ENCODE measurements around the gene ZHX3. TPM values are rescaled to one million over a fixed set of nuclear protein-coding genes. Genes with fewer than 3 reads are reported as not detected.

Gene ZHX3
- total and polyA plus RNA-seq, 2 donors: 4.1 to 4.2 TPM

DNA sequence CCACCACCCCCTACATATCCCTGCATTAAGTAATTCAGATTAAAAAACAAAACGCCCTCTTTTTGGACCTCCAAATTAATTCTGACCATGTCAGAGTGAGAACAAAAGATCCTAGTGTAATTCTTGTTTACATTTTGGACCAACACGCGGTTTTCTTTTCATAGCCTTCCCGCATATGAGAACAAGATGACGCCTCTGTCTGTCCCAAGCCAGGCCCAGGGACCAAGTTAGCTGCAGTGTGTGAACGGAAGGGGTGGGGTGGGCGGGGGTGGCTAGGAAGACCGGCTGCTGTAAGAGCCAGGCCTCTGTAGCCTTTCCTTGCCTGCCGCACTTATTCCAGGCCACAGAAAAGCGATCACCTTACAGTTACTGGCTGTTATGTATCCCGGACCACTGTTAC lies 112.2 kb downstream of the ZHX3 start:
- no peak for DNase-seq (ENCODE audit: low read depth in 6 of 9, low spot score in 9 of 9)
- Histone ChIP-seq H3K27me3 (ENCODE audit: control insufficient read depth in 2 of 2, insufficient read depth in 1 of 2, low read length in 1 of 2) (no peaks in the 10 kb centered on the region), H3K4me1 (ENCODE audit: control insufficient read depth in 2 of 2, insufficient read depth in 2 of 2, low read length in 2 of 2) (no peaks in the 10 kb centered on the region), H3K9me3 (ENCODE audit: control insufficient read depth in 2 of 2, insufficient read depth in 1 of 2, low read length in 1 of 2) (no peaks in the 10 kb centered on the region), H3K36me3 (ENCODE audit: control insufficient read depth in 2 of 2, insufficient read depth in 2 of 2, low read length in 1 of 2) (peaks cover 7 to 14% of the 10 kb centered on the region in 2 donors), H3K27ac (ENCODE audit: low read depth in 1 of 2, low read length in 1 of 2) (no peak overlapping the region), H3K4me3 (ENCODE audit: low read length in 2 of 2) (no peak overlapping the region)
- WGBS: 98% methylated on average over 11 of the region's 11 CpGs

DNA sequence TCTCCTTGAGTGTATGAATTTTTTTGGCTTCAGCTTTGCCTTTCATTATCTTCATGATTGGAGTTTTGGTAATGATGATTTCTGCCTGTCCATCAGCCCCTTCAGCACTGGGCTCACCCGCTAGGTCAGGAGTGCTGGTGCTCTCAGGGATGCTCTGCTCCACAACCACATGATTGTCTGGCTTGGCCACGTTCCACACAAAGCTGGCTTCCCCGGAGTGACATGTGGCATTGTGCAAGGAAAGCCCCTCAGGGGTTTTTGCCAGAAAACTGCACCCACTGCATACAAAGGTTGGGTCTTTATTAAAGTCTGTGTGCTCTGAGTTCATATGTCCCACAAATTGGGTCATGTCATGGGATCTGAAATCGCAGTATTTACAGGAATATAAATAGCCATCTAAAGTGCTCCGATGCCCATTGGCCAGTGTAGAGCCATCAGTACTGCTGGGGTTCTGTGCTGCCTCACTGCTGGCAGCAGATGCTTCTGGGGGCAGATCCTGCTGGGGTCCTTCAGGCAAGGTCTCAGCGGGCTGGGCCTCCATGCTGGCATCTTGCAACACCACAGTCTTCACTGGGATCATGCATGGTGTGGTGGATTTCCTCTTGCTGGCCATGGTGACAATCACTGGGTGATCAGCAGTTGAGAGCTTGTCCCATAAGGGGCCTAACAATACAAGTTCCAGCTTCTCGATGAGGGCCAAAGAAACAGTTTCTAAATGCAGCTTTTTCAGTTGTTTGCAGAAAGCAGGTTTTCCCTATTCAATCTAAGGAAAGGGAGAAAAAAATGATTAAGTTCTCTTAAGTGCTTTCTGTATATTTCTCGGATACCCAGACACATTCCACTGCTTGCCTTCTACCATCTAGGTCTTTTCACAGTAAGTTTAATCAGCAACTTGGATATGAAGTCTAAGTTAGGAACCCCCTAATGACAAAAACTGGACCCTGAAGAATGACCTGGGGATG lies 112.9 kb downstream of the ZHX3 start:
- peaks cover 7 to 14% of the 10 kb centered on the region in 2 donors for H3K36me3 ChIP-seq (ENCODE audit: control insufficient read depth in 2 of 2, insufficient read depth in 2 of 2, low read length in 1 of 2)
- H3K27ac ChIP-seq (ENCODE audit: low read depth in 1 of 2, low read length in 1 of 2): no peak overlapping the region
- H3K9me3 ChIP-seq (ENCODE audit: control insufficient read depth in 2 of 2, insufficient read depth in 1 of 2, low read length in 1 of 2): no peaks in the 10 kb centered on the region
- H3K4me3 ChIP-seq (ENCODE audit: low read length in 2 of 2): no peak overlapping the region
- no peaks in the 10 kb centered on the region for H3K4me1 ChIP-seq (ENCODE audit: control insufficient read depth in 2 of 2, insufficient read depth in 2 of 2, low read length in 2 of 2)
- no peak for DNase-seq (ENCODE audit: low read depth in 6 of 9, low spot score in 9 of 9)
- 98% methylated on average over 8 of the region's 8 CpGs for WGBS
- H3K27me3 ChIP-seq (ENCODE audit: control insufficient read depth in 2 of 2, insufficient read depth in 1 of 2, low read length in 1 of 2): no peaks in the 10 kb centered on the region

- DNase-seq (ENCODE audit: low read depth in 6 of 9, low spot score in 9 of 9): no peak
- H3K27me3 ChIP-seq (ENCODE audit: control insufficient read depth in 2 of 2, insufficient read depth in 1 of 2, low read length in 1 of 2): no peaks in the 10 kb centered on the region
- H3K27ac ChIP-seq (ENCODE audit: low read depth in 1 of 2, low read length in 1 of 2): no peak overlapping the region
- no peak overlapping the region for H3K4me3 ChIP-seq (ENCODE audit: low read length in 2 of 2)
- H3K4me1 ChIP-seq (ENCODE audit: control insufficient read depth in 2 of 2, insufficient read depth in 2 of 2, low read length in 2 of 2): no peaks in the 10 kb centered on the region
- no peaks in the 10 kb centered on the region for H3K9me3 ChIP-seq (ENCODE audit: control insufficient read depth in 2 of 2, insufficient read depth in 1 of 2, low read length in 1 of 2)
- H3K36me3 ChIP-seq (ENCODE audit: control insufficient read depth in 2 of 2, insufficient read depth in 2 of 2, low read length in 1 of 2): peaks cover 7 to 14% of the 10 kb centered on the region in 2 donors
- WGBS: 98% methylated on average over 9 of the region's 9 CpGs
Measured at GRCh38 chr20:41203660-41204059, 113.9 kb downstream of the ZHX3 start.

GRCh38 chr20:41202426-41202825 lies 115.1 kb downstream of the ZHX3 start:
- H3K36me3 ChIP-seq (ENCODE audit: control insufficient read depth in 2 of 2, insufficient read depth in 2 of 2, low read length in 1 of 2): peaks cover 7 to 14% of the 10 kb centered on the region in 2 donors
- H3K4me1 ChIP-seq (ENCODE audit: control insufficient read depth in 2 of 2, insufficient read depth in 2 of 2, low read length in 2 of 2): no peaks in the 10 kb centered on the region
- no peak for DNase-seq (ENCODE audit: low read depth in 6 of 9, low spot score in 9 of 9)
- no peak overlapping the region for H3K4me3 ChIP-seq (ENCODE audit: low read length in 2 of 2)
- 97% methylated on average over 10 of the region's 10 CpGs for WGBS
- H3K27ac ChIP-seq (ENCODE audit: low read depth in 1 of 2, low read length in 1 of 2): no peak overlapping the region
- H3K9me3 ChIP-seq (ENCODE audit: control insufficient read depth in 2 of 2, insufficient read depth in 1 of 2, low read length in 1 of 2): no peaks in the 10 kb centered on the region
- H3K27me3 ChIP-seq (ENCODE audit: control insufficient read depth in 2 of 2, insufficient read depth in 1 of 2, low read length in 1 of 2): no peaks in the 10 kb centered on the region

DNA sequence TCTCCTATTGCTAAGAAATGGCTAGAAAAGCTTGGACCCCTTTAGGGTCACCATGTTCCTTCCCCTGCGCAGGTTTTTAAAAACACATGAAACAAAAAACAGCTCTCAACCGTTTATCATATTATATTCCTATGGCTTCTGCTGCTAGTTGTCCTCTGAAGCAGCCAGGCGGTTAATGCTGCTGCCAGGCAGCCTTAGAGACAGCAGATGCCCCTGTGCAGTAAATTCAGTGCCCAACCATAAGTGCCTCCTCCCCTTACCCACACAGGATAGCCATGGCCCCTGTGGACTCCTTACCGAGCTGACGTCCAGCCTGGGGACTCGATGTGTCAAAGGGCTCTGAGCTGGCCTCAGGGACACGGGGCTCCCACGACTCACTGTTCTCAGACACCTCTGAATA lies 115.8 kb downstream of the ZHX3 start:
- Histone ChIP-seq H3K4me3 (ENCODE audit: low read length in 2 of 2) (no peak overlapping the region), H3K9me3 (ENCODE audit: control insufficient read depth in 2 of 2, insufficient read depth in 1 of 2, low read length in 1 of 2) (no peaks in the 10 kb centered on the region), H3K27ac (ENCODE audit: low read depth in 1 of 2, low read length in 1 of 2) (no peak overlapping the region), H3K4me1 (ENCODE audit: control insufficient read depth in 2 of 2, insufficient read depth in 2 of 2, low read length in 2 of 2) (no peaks in the 10 kb centered on the region), H3K27me3 (ENCODE audit: control insufficient read depth in 2 of 2, insufficient read depth in 1 of 2, low read length in 1 of 2) (no peaks in the 10 kb centered on the region), H3K36me3 (ENCODE audit: control insufficient read depth in 2 of 2, insufficient read depth in 2 of 2, low read length in 1 of 2) (peaks cover 7 to 14% of the 10 kb centered on the region in 2 donors)
- 97% methylated on average over 8 of the region's 8 CpGs for WGBS
- DNase-seq (ENCODE audit: low read depth in 6 of 9, low spot score in 9 of 9): no peak

DNA sequence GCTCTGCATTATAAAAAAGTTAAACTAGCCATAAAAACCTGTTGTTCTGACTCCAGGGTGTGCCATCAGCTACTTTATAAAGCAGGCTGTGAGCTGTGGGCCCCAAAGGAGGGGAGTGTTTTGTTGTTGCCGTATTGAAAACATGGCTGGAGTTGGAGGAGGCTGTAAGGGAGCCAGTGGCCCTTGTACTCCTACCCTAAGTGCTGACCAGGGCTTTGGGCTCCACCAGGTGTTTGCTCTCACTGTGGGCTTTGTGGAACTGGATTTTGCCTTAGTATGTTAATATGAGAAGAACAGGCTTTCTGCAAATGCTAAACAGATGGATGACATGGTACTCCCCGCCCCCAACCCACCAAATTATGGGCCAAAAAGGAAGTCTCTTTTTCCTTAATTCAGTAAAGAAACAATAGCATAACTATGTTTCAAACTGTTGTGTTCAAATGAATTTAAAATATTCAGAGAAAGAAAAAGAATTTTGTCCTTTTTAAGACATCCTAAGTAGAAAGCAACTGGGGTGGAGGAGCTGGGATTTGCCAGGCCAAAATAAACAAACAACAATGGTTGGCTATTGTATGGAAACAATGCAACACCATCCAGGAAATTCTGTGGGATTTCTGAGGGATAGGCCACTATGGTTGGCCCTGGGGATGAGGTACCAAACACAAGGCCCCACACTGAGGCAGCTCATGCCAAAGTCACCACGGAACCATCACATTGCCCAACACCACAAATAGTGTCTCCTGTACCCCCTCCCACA lies 116.9 kb downstream of the ZHX3 start:
- DNase-seq (ENCODE audit: low read depth in 6 of 9, low spot score in 9 of 9): no peak
- H3K36me3 ChIP-seq (ENCODE audit: control insufficient read depth in 2 of 2, insufficient read depth in 2 of 2, low read length in 1 of 2): peaks cover 7 to 14% of the 10 kb centered on the region in 2 donors
- H3K27ac ChIP-seq (ENCODE audit: low read depth in 1 of 2, low read length in 1 of 2): no peak overlapping the region
- no peaks in the 10 kb centered on the region for H3K27me3 ChIP-seq (ENCODE audit: control insufficient read depth in 2 of 2, insufficient read depth in 1 of 2, low read length in 1 of 2)
- no peaks in the 10 kb centered on the region for H3K4me1 ChIP-seq (ENCODE audit: control insufficient read depth in 2 of 2, insufficient read depth in 2 of 2, low read length in 2 of 2)
- no peak overlapping the region for H3K4me3 ChIP-seq (ENCODE audit: low read length in 2 of 2)
- 97% methylated on average over 3 of the region's 3 CpGs for WGBS
- H3K9me3 ChIP-seq (ENCODE audit: control insufficient read depth in 2 of 2, insufficient read depth in 1 of 2, low read length in 1 of 2): no peaks in the 10 kb centered on the region

GRCh38 chr20:41198443-41198842 lies 119.1 kb downstream of the ZHX3 start:
- H3K9me3 ChIP-seq (ENCODE audit: control insufficient read depth in 2 of 2, insufficient read depth in 1 of 2, low read length in 1 of 2): no peaks in the 10 kb centered on the region
- no peak overlapping the region for H3K27ac ChIP-seq (ENCODE audit: low read depth in 1 of 2, low read length in 1 of 2)
- no peaks in the 10 kb centered on the region for H3K4me1 ChIP-seq (ENCODE audit: control insufficient read depth in 2 of 2, insufficient read depth in 2 of 2, low read length in 2 of 2)
- H3K4me3 ChIP-seq (ENCODE audit: low read length in 2 of 2): no peak overlapping the region
- H3K27me3 ChIP-seq (ENCODE audit: control insufficient read depth in 2 of 2, insufficient read depth in 1 of 2, low read length in 1 of 2): no peaks in the 10 kb centered on the region
- no peak for DNase-seq (ENCODE audit: low read depth in 6 of 9, low spot score in 9 of 9)
- H3K36me3 ChIP-seq (ENCODE audit: control insufficient read depth in 2 of 2, insufficient read depth in 2 of 2, low read length in 1 of 2): peaks cover 0 to 2% of the 10 kb centered on the region in 2 donors
- WGBS: over 99% methylated on average over 4 of the region's 4 CpGs

GRCh38 chr20:41196653-41197225 lies 120.8 kb downstream of the ZHX3 start:
- H3K36me3 ChIP-seq (ENCODE audit: control insufficient read depth in 2 of 2, insufficient read depth in 2 of 2, low read length in 1 of 2): peaks cover 0 to 4% of the 10 kb centered on the region in 2 donors
- no peak overlapping the region for H3K4me3 ChIP-seq (ENCODE audit: low read length in 2 of 2)
- WGBS: 100% methylated on average over 1 of the region's 1 CpG
- no peaks in the 10 kb centered on the region for H3K9me3 ChIP-seq (ENCODE audit: control insufficient read depth in 2 of 2, insufficient read depth in 1 of 2, low read length in 1 of 2)
- no peaks in the 10 kb centered on the region for H3K27me3 ChIP-seq (ENCODE audit: control insufficient read depth in 2 of 2, insufficient read depth in 1 of 2, low read length in 1 of 2)
- no peak overlapping the region for H3K27ac ChIP-seq (ENCODE audit: low read depth in 1 of 2, low read length in 1 of 2)
- H3K4me1 ChIP-seq (ENCODE audit: control insufficient read depth in 2 of 2, insufficient read depth in 2 of 2, low read length in 2 of 2): no peaks in the 10 kb centered on the region
- peak in 2 of 9 donors; percentile 14 to 32 for DNase-seq (ENCODE audit: low read depth in 6 of 9, low spot score in 9 of 9)

DNA sequence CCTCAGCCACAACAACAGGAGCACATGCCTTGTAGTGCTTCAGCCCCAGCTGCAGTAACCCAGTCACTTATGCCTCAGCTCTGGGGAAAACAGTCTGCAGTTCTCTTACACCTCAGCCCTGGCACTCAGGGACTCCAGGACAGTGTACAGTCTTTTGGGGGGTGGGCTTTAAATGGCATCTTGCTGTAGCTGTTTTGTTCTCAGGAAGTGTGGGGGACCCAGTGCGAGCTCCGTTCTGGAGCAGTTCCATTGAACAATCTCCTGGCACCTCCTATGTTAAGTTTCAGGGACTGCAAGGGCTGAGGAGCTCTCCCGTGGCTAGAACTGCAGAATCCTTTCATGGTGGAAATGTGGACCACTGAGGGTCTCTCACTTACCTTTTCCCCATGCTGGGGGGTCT lies 125.0 kb downstream of the ZHX3 start:
- no peak overlapping the region for H3K4me3 ChIP-seq (ENCODE audit: low read length in 2 of 2)
- H3K27ac ChIP-seq (ENCODE audit: low read depth in 1 of 2, low read length in 1 of 2): no peak overlapping the region
- WGBS: 97% methylated on average over 3 of the region's 3 CpGs
- peaks cover 0 to 4% of the 10 kb centered on the region in 2 donors for H3K36me3 ChIP-seq (ENCODE audit: control insufficient read depth in 2 of 2, insufficient read depth in 2 of 2, low read length in 1 of 2)
- H3K4me1 ChIP-seq (ENCODE audit: control insufficient read depth in 2 of 2, insufficient read depth in 2 of 2, low read length in 2 of 2): no peaks in the 10 kb centered on the region
- DNase-seq (ENCODE audit: low read depth in 6 of 9, low spot score in 9 of 9): no peak
- no peaks in the 10 kb centered on the region for H3K27me3 ChIP-seq (ENCODE audit: control insufficient read depth in 2 of 2, insufficient read depth in 1 of 2, low read length in 1 of 2)
- H3K9me3 ChIP-seq (ENCODE audit: control insufficient read depth in 2 of 2, insufficient read depth in 1 of 2, low read length in 1 of 2): no peaks in the 10 kb centered on the region

All from thymus (tissue), 11 donors.